Cardiac septum (tissue), 1 donor: Measurements from ENCODE around the gene SLX1A. TPM values are rescaled to one million over a fixed set of nuclear protein-coding genes. Genes with fewer than 3 reads are reported as not detected.
A peak's percentile ranks its signal among the peaks of the same experiment; 100 is the strongest.
"Not testable (repeated sequence)": the region's sequence is repeated elsewhere in the genome, so short reads cannot be mapped to it uniquely, and the experiment has no call there.

ENCODE experiments used
- DNase-seq: peaks from one replicate; pipeline ENCODE4 v3.0.0-alpha.2; 2020; ENCODE audit warnings: low spot score
- intact Hi-C: fragments of 100-400 bp; cut with DNase I; formaldehyde crosslinking; loops from one replicate; pipeline ENCODE4 v1.14.0; 2022
- total RNA-seq: library from RNA; stranded (reverse); fragmentation: NEBNext Ultra II Directional; extraction: Animal tissue kit (Norgen Biotek cat#: 25700); gene quantifications from one replicate; pipeline ENCODE4 v1.2.1, GENCODE V29; 2021
- donor health status: DM: no; HTN: no; CAD: no.

SLX1A gene
- total RNA-seq, 1 donor from 2014 or later = 24.9 TPM

- intact Hi-C loops, DNase-seq: not testable (repeated sequence)
Observed at GRCh38 chr16:30207063-30207704, 13.5 kb downstream of the SLX1A start.

- intact Hi-C loops = not testable (repeated sequence)
- peak; percentile 83 for DNase-seq
Observed at GRCh38 chr16:30209032-30209431, 15.4 kb downstream of the SLX1A start.

- intact Hi-C loops, DNase-seq: not testable (repeated sequence)
Observed at GRCh38 chr16:30211414-30211813, 17.7 kb downstream of the SLX1A start.

DNA sequence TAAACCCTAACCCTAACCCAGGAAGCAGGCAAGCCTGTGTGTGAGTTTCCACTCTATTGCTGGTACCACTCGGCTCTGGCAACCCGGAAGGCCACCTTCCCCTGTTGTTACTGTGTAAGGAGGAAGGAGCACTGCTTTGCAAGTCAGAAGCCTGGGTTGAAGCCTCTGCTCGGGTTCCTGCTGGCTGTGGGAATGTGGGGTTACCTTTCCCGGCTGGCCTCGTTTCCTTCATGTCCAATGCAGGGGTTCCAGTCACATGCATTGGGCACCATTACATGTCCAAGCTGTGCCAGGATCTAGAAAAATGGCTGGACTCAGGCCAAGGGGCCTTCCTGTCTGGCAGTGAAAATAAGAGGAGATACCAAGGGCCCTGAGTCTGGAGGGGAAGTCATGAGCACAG lies 23.4 kb downstream of the SLX1A start:
- intact Hi-C loops = not testable (repeated sequence)
- DNase-seq = peak; percentile 62

Other genes starting within 250 kb of the SLX1A start
- 66.4 TPM for gene TMEM219, start 231.8 kb upstream of the SLX1A start, total RNA-seq
- gene TAOK2, start 220.0 kb upstream of the SLX1A start, total RNA-seq = 38.9 TPM
- 17.4 TPM for gene HIRIP3, start 198.3 kb upstream of the SLX1A start, total RNA-seq
- 36.8 TPM for gene INO80E, start 197.6 kb upstream of the SLX1A start, total RNA-seq
- 0.38 TPM for gene DOC2A, start 182.8 kb upstream of the SLX1A start, total RNA-seq
- not detected for gene C16orf92, start 170.7 kb upstream of the SLX1A start, total RNA-seq
- gene TLCD3B, start 162.6 kb upstream of the SLX1A start, total RNA-seq = not detected
- gene ALDOA, start 128.1 kb upstream of the SLX1A start, total RNA-seq = 3,068 TPM
- gene PPP4C, start 117.9 kb upstream of the SLX1A start, total RNA-seq = 44.1 TPM
- 0.57 TPM for gene TBX6, start 102.0 kb upstream of the SLX1A start, total RNA-seq
- 43.2 TPM for gene YPEL3, start 97.7 kb upstream of the SLX1A start, total RNA-seq
- 3.0 TPM for gene GDPD3, start 80.3 kb upstream of the SLX1A start, total RNA-seq
- 47.8 TPM for gene MAPK3, start 70.7 kb upstream of the SLX1A start, total RNA-seq
- 7.4 TPM for gene CORO1A, start 10.3 kb upstream of the SLX1A start, total RNA-seq
- 59.6 TPM for gene BOLA2B, start 209 bp upstream of the SLX1A start, total RNA-seq
- gene SULT1A3, start 5.4 kb downstream of the SLX1A start, total RNA-seq = 7.0 TPM
- gene NPIPB13, start 54.6 kb downstream of the SLX1A start, total RNA-seq = 3.2 TPM
- 41.7 TPM for gene CD2BP2, start 161.4 kb downstream of the SLX1A start, total RNA-seq
- gene TBC1D10B, start 176.6 kb downstream of the SLX1A start, total RNA-seq = 23.7 TPM
- gene MYL11, start 180.9 kb downstream of the SLX1A start, total RNA-seq = 0.59 TPM
- 2.2 TPM for gene SEPTIN1, start 188.7 kb downstream of the SLX1A start, total RNA-seq
- gene ZNF48, start 201.5 kb downstream of the SLX1A start, total RNA-seq = 6.1 TPM
- gene ZNF771, start 213.7 kb downstream of the SLX1A start, total RNA-seq = 7.5 TPM
- gene DCTPP1, start 236.2 kb downstream of the SLX1A start, total RNA-seq = 23.1 TPM